ENCODE data around the gene DCTN5. TPM values are rescaled to one million over a fixed set of nuclear protein-coding genes. Genes with fewer than 3 reads are reported as not detected.
A peak's percentile ranks its signal among the peaks of the same experiment; 100 is the strongest.

DCTN5 gene
- total RNA-seq, 3 donors from 2014 or later, result 57.3 to 73.9 (median 67.7) TPM

DNA sequence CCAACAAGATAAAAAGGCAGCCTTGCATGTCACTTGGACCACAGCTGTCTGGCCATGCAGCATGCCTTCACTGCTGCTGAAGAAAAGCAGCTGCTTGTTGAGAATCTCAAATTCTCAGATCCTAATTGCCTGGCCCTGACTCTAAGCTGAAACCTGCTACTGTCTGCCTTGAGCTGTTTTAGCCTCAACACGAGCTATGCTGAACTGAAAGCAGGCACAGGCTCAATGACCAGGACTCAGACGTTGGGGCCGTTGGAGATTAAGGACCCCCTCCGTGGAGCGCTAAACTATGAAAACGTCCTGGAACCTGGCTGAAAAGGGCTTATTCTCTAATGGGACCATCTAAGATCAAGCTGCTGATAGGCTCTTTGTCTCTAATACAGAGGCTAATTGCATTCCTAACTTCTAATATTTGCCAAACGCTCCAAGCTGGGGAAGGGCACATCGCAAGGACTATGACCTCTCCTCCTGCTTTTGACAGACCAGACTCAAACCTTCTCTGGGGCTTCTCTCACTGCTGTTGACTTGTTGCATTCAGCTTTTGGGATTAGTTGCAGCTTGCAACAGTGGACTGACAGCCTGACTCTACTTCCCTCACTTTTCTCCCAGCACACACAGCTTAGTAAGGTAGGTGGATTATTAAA lies 32.8 kb downstream of the DCTN5 start:
- no peak for ATAC-seq
- DNase-seq, result no peak
- no peaks in the 10 kb centered on the region for H3K36me3 ChIP-seq (ENCODE audit: low read depth)
- TF ChIP-seq CTCF (IDR thresholded peaks at IDR 0.05), result no peak
- no peaks in the 10 kb centered on the region for H3K9me3 ChIP-seq
- intact Hi-C loops (cut with DNase I, micrococcal nuclease), result no loop called here
- no peak overlapping the region for H3K4me3 ChIP-seq
- H3K4me1 ChIP-seq (ENCODE audit: low read depth), result peaks cover 23% of the 10 kb centered on the region

DNA sequence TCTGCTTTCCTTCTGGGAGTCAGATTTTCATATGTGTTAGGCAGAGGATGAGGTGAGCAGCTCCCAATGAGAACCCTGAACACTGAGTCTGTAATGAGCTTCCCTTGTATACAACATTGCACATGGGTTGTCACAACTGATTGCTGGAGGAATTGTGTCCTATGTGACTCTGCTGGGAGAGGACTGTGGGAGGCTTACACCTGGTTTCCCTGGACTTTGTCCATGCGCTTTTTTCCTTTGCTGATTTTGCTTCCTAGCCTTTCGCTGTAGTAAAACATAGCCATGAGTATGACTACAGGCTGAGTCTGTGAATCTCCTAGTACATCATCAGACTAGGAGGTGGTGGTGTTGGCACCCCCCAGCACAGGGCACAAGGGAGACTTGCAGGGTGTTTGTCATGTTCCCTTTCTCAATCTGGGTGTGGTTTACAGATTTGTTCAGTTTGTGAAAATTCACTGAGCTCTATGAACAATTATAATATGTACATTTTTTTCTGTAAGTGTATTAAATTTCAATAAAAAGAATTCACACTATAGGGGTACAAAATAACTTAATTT lies 35.7 kb downstream of the DCTN5 start:
- no peak for DNase-seq
- intact Hi-C loops (cut with DNase I, micrococcal nuclease), result no loop called here
- Histone ChIP-seq H3K4me3 (no peak overlapping the region), H3K4me1 (ENCODE audit: low read depth) (peaks cover 35% of the 10 kb centered on the region), H3K36me3 (ENCODE audit: low read depth) (no peaks in the 10 kb centered on the region), H3K9me3 (no peaks in the 10 kb centered on the region)
- TF ChIP-seq CTCF (IDR thresholded peaks at IDR 0.05), result no peak
- peak; percentile 55 for ATAC-seq

DNA sequence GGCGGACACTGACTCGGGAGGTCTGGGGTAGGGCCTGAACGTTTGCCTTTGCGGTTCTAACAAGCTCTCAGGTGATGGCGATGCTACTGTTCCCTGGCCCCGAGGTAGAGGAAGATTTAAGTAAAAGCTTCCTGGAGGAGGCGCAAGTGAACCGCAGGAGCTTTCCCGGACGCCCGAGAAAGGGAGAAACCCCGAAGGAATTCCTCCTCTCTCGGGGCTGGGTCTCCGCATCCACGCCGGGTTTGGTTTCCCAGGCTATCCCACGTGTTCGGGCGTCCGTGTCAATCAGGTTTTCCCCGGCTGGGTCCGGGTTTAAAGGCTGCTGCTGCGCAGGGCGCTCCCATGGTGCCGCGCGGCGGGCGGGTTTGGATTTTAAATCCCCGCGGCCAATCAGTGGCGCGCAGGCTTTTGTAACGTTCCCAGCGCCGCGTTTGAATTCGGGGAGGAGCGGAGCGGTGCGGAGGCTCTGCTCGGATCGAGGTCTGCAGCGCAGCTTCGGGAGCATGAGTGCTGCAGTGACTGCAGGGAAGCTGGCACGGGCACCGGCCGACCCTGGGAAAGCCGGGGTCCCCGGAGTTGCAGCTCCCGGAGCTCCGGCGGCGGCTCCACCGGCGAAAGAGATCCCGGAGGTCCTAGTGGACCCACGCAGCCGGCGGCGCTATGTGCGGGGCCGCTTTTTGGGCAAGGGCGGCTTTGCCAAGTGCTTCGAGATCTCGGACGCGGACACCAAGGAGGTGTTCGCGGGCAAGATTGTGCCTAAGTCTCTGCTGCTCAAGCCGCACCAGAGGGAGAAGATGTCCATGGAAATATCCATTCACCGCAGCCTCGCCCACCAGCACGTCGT lies 37.4 kb downstream of the DCTN5 start, which contains the start of gene PLK1:
Gene PLK1 (plus strand): TSS at position 460 of the 844 bp plus-strand sequence. CDS start 44 bp downstream, at position 504.
- Histone ChIP-seq H3K9me3 (no peaks in the 10 kb centered on the region), H3K4me1 (ENCODE audit: low read depth) (peaks cover 35% of the 10 kb centered on the region), H3K36me3 (ENCODE audit: low read depth) (no peaks in the 10 kb centered on the region), H3K4me3 (peak within 1 kb of the TSS; percentile 15)
- DNase-seq (peak; percentile 88 to 90 (median 90)), ATAC-seq (peak; percentile 91)
- intact Hi-C loops (cut with DNase I, micrococcal nuclease), result no loop called here
- TF ChIP-seq CTCF (IDR thresholded peaks at IDR 0.05), result no peak

DNA sequence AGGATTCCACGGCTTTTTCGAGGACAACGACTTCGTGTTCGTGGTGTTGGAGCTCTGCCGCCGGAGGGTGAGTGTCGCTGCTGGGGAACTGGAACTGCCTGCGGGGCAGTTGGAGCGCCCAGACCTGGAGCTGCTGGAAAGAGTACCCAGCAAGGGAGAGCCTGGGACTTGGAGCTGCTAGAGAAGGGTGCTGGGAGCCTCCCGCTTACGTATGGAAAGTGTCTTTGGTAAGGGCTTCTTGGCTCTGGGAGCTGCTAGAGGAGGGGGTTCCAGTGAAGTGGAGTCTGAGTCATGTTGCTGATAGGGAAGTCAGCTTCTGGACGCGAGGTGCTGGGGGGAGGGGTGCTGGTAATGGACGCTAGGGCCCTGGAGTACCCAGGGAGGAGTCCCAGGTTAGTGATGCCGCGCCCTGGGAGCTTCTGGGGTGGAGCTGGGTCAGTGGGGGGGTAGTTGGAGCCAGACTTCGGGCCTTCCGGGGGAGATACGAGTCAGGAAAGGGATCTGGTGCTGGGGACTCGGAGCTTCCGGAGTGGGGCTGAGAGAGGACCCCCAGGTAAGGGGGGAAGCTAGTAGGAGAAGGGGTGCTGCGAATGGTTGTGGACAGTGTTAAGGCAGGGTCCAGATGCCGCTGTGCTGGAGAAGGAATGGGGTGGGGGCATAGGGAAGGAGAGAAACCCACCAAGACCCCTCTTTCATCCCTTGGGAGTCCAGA lies 38.2 kb downstream of the DCTN5 start:
- TF ChIP-seq CTCF (IDR thresholded peaks at IDR 0.05), result no peak
- Histone ChIP-seq H3K4me3 (no peak overlapping the region), H3K4me1 (ENCODE audit: low read depth) (peaks cover 35% of the 10 kb centered on the region), H3K36me3 (ENCODE audit: low read depth) (no peaks in the 10 kb centered on the region), H3K9me3 (no peaks in the 10 kb centered on the region)
- ATAC-seq, result peak; percentile 66
- intact Hi-C loops (cut with DNase I, micrococcal nuclease), result no loop called here
- DNase-seq, result peak; percentile 63 to 79 (median 69)

DNA sequence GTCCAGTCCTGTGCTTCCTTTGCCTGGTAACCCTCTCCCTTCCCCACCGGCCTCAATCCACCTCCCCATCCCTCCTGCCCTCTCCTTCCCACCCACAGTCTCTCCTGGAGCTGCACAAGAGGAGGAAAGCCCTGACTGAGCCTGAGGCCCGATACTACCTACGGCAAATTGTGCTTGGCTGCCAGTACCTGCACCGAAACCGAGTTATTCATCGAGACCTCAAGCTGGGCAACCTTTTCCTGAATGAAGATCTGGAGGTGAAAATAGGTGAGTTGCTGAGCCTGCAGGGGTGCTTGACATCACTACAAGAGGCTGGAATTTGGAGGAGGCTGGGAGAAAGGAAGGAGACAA lies 38.7 kb downstream of the DCTN5 start:
- no peaks in the 10 kb centered on the region for H3K36me3 ChIP-seq (ENCODE audit: low read depth)
- TF ChIP-seq CTCF (IDR thresholded peaks at IDR 0.05), result no peak
- no peak for ATAC-seq
- no peaks in the 10 kb centered on the region for H3K9me3 ChIP-seq
- no peak overlapping the region for H3K4me3 ChIP-seq
- H3K4me1 ChIP-seq (ENCODE audit: low read depth), result peaks cover 35% of the 10 kb centered on the region
- intact Hi-C loops (cut with DNase I, micrococcal nuclease), result no loop called here
- DNase-seq, result no peak

Measured in mucosa of descending colon (tissue), 3 donors.